ENCODE results near the gene RALGPS1.

DNA sequence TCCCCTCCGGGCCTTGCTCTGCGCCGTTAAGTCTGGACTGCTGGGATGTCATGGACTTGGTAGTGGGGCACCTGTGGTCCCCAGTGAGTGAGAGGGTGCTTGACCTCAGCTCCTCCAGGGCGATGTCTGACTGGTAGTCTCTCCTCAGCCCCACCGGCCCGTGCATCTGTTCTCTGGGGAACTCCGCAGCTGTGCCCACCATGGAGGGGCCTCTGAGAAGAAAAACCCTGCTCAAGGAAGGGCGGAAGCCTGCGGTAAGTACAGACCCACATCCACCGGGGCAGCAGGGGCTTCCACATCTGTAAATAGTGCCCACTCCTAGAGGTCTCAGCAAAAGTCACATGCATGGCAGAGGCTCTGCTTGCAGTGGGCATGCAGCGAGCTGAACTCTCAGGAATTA lies 297.4 kb downstream of the RALGPS1 start:
- TF ChIP-seq, protein P1, sequence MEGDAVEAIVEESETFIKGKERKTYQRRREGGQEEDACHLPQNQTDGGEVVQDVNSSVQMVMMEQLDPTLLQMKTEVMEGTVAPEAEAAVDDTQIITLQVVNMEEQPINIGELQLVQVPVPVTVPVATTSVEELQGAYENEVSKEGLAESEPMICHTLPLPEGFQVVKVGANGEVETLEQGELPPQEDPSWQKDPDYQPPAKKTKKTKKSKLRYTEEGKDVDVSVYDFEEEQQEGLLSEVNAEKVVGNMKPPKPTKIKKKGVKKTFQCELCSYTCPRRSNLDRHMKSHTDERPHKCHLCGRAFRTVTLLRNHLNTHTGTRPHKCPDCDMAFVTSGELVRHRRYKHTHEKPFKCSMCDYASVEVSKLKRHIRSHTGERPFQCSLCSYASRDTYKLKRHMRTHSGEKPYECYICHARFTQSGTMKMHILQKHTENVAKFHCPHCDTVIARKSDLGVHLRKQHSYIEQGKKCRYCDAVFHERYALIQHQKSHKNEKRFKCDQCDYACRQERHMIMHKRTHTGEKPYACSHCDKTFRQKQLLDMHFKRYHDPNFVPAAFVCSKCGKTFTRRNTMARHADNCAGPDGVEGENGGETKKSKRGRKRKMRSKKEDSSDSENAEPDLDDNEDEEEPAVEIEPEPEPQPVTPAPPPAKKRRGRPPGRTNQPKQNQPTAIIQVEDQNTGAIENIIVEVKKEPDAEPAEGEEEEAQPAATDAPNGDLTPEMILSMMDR (IDR thresholded peaks at IDR 0.05), result no peak
- no peak for TF ChIP-seq POLR2AphosphoS5 (IDR thresholded peaks at IDR 0.05)
- no peak for TF ChIP-seq POLR2A (IDR thresholded peaks at IDR 0.05)

All from sigmoid colon (tissue), 4 donors.